HEK293 (cell line): ENCODE measurements around the gene SMIM5.

Experiments used
- CTCF ChIA-PET: fragments of 350-600 bp; formaldehyde crosslinking; extraction: SDS; loops from one replicate; lab custom pipeline; 2021; ENCODE audit warnings: antibody characterized with exemption; lab: Yijun Ruan, JAX
- POLR2A ChIA-PET: fragments of 300-600 bp; formaldehyde crosslinking; extraction: SDS; loops from one replicate; lab custom pipeline; 2020; ENCODE audit warnings: antibody characterized with exemption, inconsistent platforms; lab: Yijun Ruan, JAX
- H3K27ac ChIP-seq: fragments of 200-500 bp; sonication (Bioruptor generic); 2 replicates; pipeline ENCODE4 v1.5.1; 2014; ENCODE audit warnings: low read depth, low read length, control low read depth, inconsistent platforms; ENCODE audit errors: extremely low read depth
- H3K36me3 ChIP-seq, 2 experiments: fragments of 200-500 bp in 1 of 2; sonication (Bioruptor generic) in 1 of 2; 1 replicate in 1 of 2; 2 replicates in 1 of 2; pipeline ENCODE4 v1.5.1; 2014 to 2017; ENCODE audit warnings: inconsistent platforms in 2 of 2, low read length in 2 of 2; ENCODE audit not compliant: control insufficient read depth in 2 of 2, insufficient read depth in 1 of 2
- H3K4me1 ChIP-seq: fragments of 200-500 bp; sonication (Bioruptor generic); 2 replicates; pipeline ENCODE4 v1.5.1; 2014; ENCODE audit warnings: mild to moderate bottlenecking, low read length, inconsistent platforms; ENCODE audit not compliant: control insufficient read depth, insufficient read depth
- H3K4me3 ChIP-seq: 2 replicates; pipeline ENCODE4 v1.5.1; 2011; ENCODE audit warnings: low read depth, mild to moderate bottlenecking, control low read depth, low read length, moderate library complexity
- H3K9me3 ChIP-seq: fragments of 200-500 bp; sonication (Bioruptor generic); 2 replicates; pipeline ENCODE4 v1.5.1; 2014; ENCODE audit warnings: low read depth, low read length, inconsistent platforms; ENCODE audit not compliant: control insufficient read depth, insufficient read depth
- CTCF ChIP-seq: fragments of 450-650 bp; formaldehyde crosslinking; IDR thresholded peaks from 2 replicates; pipeline ENCODE4 v1.5.1; 2016; ENCODE audit warnings: missing biosample characterization, missing genetic modification characterization
- HOXC10 ChIP-seq: sonication (generic); formaldehyde crosslinking; IDR thresholded peaks from 2 replicates; pipeline ENCODE4 v1.8.1; 2023; ENCODE audit warnings: mild to moderate bottlenecking, missing genetic modification reagents
- KLF17 ChIP-seq: fragments of 450-650 bp; formaldehyde crosslinking; IDR thresholded peaks from 2 replicates; pipeline ENCODE4 v1.5.1; 2016; ENCODE audit warnings: missing biosample characterization, missing genetic modification characterization
- MEIS1 ChIP-seq: sonication (generic); formaldehyde crosslinking; IDR thresholded peaks from 2 replicates; pipeline ENCODE4 v1.8.1; 2022; ENCODE audit warnings: missing genetic modification reagents, mild to moderate bottlenecking, borderline replicate concordance
- ZBTB20 ChIP-seq: fragments of 450-650 bp; formaldehyde crosslinking; IDR thresholded peaks from 2 replicates; pipeline ENCODE4 v1.5.1; 2016; ENCODE audit warnings: missing biosample characterization, missing genetic modification characterization
- ZEB2 ChIP-seq: fragments of 450-650 bp; formaldehyde crosslinking; IDR thresholded peaks from 2 replicates; pipeline ENCODE4 v1.5.1; 2016; ENCODE audit warnings: missing biosample characterization, missing genetic modification characterization
- ZFP41 ChIP-seq: fragments of 450-650 bp; formaldehyde crosslinking; IDR thresholded peaks from 2 replicates; pipeline ENCODE4 v1.5.1; 2016; ENCODE audit warnings: missing biosample characterization, missing genetic modification characterization, borderline replicate concordance
- ZFP69B ChIP-seq: fragments of 450-650 bp; formaldehyde crosslinking; IDR thresholded peaks from 2 replicates; pipeline ENCODE4 v1.5.1; 2016; ENCODE audit warnings: missing biosample characterization, missing genetic modification characterization
- ZIC2 ChIP-seq: fragments of 450-650 bp; formaldehyde crosslinking; IDR thresholded peaks from 2 replicates; pipeline ENCODE4 v1.5.1; 2016; ENCODE audit warnings: missing biosample characterization, missing genetic modification characterization
- ZNF112 ChIP-seq: fragments of 450-650 bp; formaldehyde crosslinking; IDR thresholded peaks from 2 replicates; pipeline ENCODE4 v1.5.0; 2017; ENCODE audit warnings: missing biosample characterization, missing genetic modification characterization
- ZNF114 ChIP-seq: fragments of 450-650 bp; formaldehyde crosslinking; IDR thresholded peaks from 2 replicates; pipeline ENCODE4 v1.5.0; 2017; ENCODE audit warnings: missing biosample characterization, missing genetic modification characterization
- ZNF121 ChIP-seq: fragments of 450-650 bp; formaldehyde crosslinking; IDR thresholded peaks from 2 replicates; pipeline ENCODE4 v1.5.1; 2016; ENCODE audit warnings: missing biosample characterization, missing genetic modification characterization
- ZNF148 ChIP-seq: fragments of 450-650 bp; formaldehyde crosslinking; IDR thresholded peaks from 2 replicates; pipeline ENCODE4 v1.5.0; 2017; ENCODE audit warnings: missing biosample characterization, missing genetic modification characterization, borderline replicate concordance
- ZNF335 ChIP-seq: fragments of 450-650 bp; formaldehyde crosslinking; conservative IDR thresholded peaks from 2 replicates; pipeline ENCODE4 v1.5.1; 2016; ENCODE audit warnings: missing biosample characterization, missing genetic modification characterization
- ZNF449 ChIP-seq: fragments of 450-650 bp; formaldehyde crosslinking; IDR thresholded peaks from 2 replicates; pipeline ENCODE4 v1.5.1; 2017; ENCODE audit warnings: missing biosample characterization, mild to moderate bottlenecking, missing genetic modification characterization, moderate library complexity
- ZNF513 ChIP-seq: fragments of 450-650 bp; IDR thresholded peaks from 2 replicates; pipeline ENCODE4 v1.5.1; 2018; ENCODE audit warnings: missing biosample characterization, missing genetic modification characterization
- ZNF521 ChIP-seq: fragments of 450-650 bp; formaldehyde crosslinking; IDR thresholded peaks from 2 replicates; pipeline ENCODE4 v1.5.1; 2017; ENCODE audit warnings: missing biosample characterization, mild to moderate bottlenecking, missing genetic modification characterization
- ZNF560 ChIP-seq: fragments of 450-650 bp; formaldehyde crosslinking; IDR thresholded peaks from 2 replicates; pipeline ENCODE4 v1.5.1; 2017; ENCODE audit warnings: missing biosample characterization, missing genetic modification characterization, borderline replicate concordance
- ZNF660 ChIP-seq: fragments of 450-650 bp; IDR thresholded peaks from 2 replicates; pipeline ENCODE4 v1.5.1; 2018; ENCODE audit warnings: missing biosample characterization, mild to moderate bottlenecking, missing genetic modification characterization
- ZSCAN5A ChIP-seq: fragments of 450-650 bp; formaldehyde crosslinking; IDR thresholded peaks from 2 replicates; pipeline ENCODE4 v1.5.1; 2016; ENCODE audit warnings: missing biosample characterization, missing genetic modification characterization
- ZXDB ChIP-seq: fragments of 450-650 bp; formaldehyde crosslinking; IDR thresholded peaks from 2 replicates; pipeline ENCODE4 v1.5.1; 2016; ENCODE audit warnings: missing biosample characterization, missing genetic modification characterization

The SMIM5 gene

GRCh38 chr17:75622771-75623273, 10.4 kb upstream of the SMIM5 start:
- Histone ChIP-seq H3K4me1 (no peaks in the 10 kb centered on the region), H3K9me3 (no peaks in the 10 kb centered on the region), H3K27ac (no peak overlapping the region), H3K36me3 (peaks cover 0 to 17% of the 10 kb centered on the region in 2 experiments; a peak in 1 of 3 replicates), H3K4me3 (no peak overlapping the region)
- POLR2A ChIA-PET = interaction anchor here (1.9 kb wide), 1 partner anchor 10 kb away, joined by 5 read pairs; the partner anchor contains the start of gene SMIM5
- CTCF ChIA-PET = interaction anchor here (0.6 to 5.0 kb wide), 7 partner anchors 10 to 140 kb away, joined by 3 to 50 read pairs (median 5); partner anchors contain the start of gene SMIM5
- no peak for TF ChIP-seq ZNF449 (tag by site-specific recombination)
- no peak for TF ChIP-seq ZSCAN5A (tag by site-specific recombination)
- TF ChIP-seq ZXDB = no peak
- TF ChIP-seq ZNF513 (tag by site-specific recombination) = no peak
- TF ChIP-seq ZNF335 (tag by site-specific recombination) = no peak
- TF ChIP-seq HOXC10 (CRISPR knock-in tag) = no peak
- no peak for TF ChIP-seq ZNF121 (tag by site-specific recombination)

- CTCF ChIA-PET = interaction anchor here (0.6 to 5.0 kb wide), 8 partner anchors 10 to 141 kb away, joined by 3 to 50 read pairs (median 4); partner anchors contain the start of gene SMIM5
- Histone ChIP-seq H3K27ac (no peak overlapping the region), H3K36me3 (peaks cover 0 to 22% of the 10 kb centered on the region in 2 experiments; a peak in 1 of 3 replicates), H3K4me1 (no peaks in the 10 kb centered on the region), H3K9me3 (no peaks in the 10 kb centered on the region), H3K4me3 (no peak overlapping the region)
- POLR2A ChIA-PET = interaction anchor here (0.7 kb wide), 1 partner anchor 9 kb away, joined by 3 read pairs; no protein-coding TSS in a partner anchor
- TF ChIP-seq ZNF560 (tag by site-specific recombination) (no peak), ZIC2 (tag by site-specific recombination) (no peak), CTCF (no peak), ZBTB20 (tag by site-specific recombination) (no peak), KLF17 (tag by site-specific recombination) (no peak), ZNF521 (no peak), ZFP69B (no peak), ZNF112 (tag by site-specific recombination) (no peak), ZNF148 (tag by site-specific recombination) (no peak), ZNF114 (tag by site-specific recombination) (no peak), MEIS1 (CRISPR knock-in tag) (no peak), ZNF660 (tag by site-specific recombination) (no peak), ZFP41 (tag by site-specific recombination) (no peak), ZEB2 (tag by site-specific recombination) (no peak)
Measured at GRCh38 chr17:75623386-75623785, 9.8 kb upstream of the SMIM5 start.
